Endothelial cell (in vitro differentiated cells): ENCODE results near the gene ST7L. TPM values are rescaled to one million over a fixed set of nuclear protein-coding genes. Genes with fewer than 3 reads are reported as not detected.

Experiments
- DNase-seq: peaks from one replicate; pipeline ENCODE4 v3.0.0; 2021; ENCODE audit warnings: low spot score
- H3K27ac Mint-ChIP-seq: one replicate; pipeline ENCODE4 v1.8.0; 2021; ENCODE audit warnings: mixed read lengths, inconsistent platforms; ENCODE audit not compliant: unreplicated experiment
- H3K27me3 Mint-ChIP-seq: one replicate; pipeline ENCODE4 v1.8.0; 2021; ENCODE audit warnings: mild to moderate bottlenecking, moderate library complexity, mixed read lengths, inconsistent platforms; ENCODE audit not compliant: unreplicated experiment
- H3K36me3 Mint-ChIP-seq: one replicate; pipeline ENCODE4 v1.8.0; 2021; ENCODE audit warnings: mild to moderate bottlenecking, low read depth, mixed read lengths, inconsistent platforms; ENCODE audit not compliant: unreplicated experiment
- H3K4me1 Mint-ChIP-seq: one replicate; pipeline ENCODE4 v1.8.0; 2021; ENCODE audit warnings: mild to moderate bottlenecking, mixed read lengths, inconsistent platforms; ENCODE audit not compliant: unreplicated experiment
- H3K4me3 Mint-ChIP-seq: one replicate; pipeline ENCODE4 v1.8.0; 2021; ENCODE audit warnings: mild to moderate bottlenecking, mixed read lengths, inconsistent platforms; ENCODE audit not compliant: unreplicated experiment
- H3K9me3 Mint-ChIP-seq: one replicate; pipeline ENCODE4 v1.8.0; 2021; ENCODE audit warnings: mixed read lengths, inconsistent platforms; ENCODE audit not compliant: unreplicated experiment
- CTCF ChIP-seq: fragments of 200-600 bp; sonication (generic); IDR thresholded peaks from one replicate; pipeline ENCODE4 v1.5.0; 2021; ENCODE audit warnings: antibody characterized with exemption; ENCODE audit not compliant: unreplicated experiment
- total RNA-seq: library from RNA; stranded (reverse); fragmentation: NEBNext Ultra II Directional; extraction: Animal tissue kit (Norgen Biotek cat#: 25700); gene quantifications from one replicate; pipeline ENCODE4 v1.2.1, GENCODE V29; 2021; ENCODE audit not compliant: unreplicated experiment

ST7L gene
- total RNA-seq, 1 donor from 2014 or later: 14.3 TPM

DNA sequence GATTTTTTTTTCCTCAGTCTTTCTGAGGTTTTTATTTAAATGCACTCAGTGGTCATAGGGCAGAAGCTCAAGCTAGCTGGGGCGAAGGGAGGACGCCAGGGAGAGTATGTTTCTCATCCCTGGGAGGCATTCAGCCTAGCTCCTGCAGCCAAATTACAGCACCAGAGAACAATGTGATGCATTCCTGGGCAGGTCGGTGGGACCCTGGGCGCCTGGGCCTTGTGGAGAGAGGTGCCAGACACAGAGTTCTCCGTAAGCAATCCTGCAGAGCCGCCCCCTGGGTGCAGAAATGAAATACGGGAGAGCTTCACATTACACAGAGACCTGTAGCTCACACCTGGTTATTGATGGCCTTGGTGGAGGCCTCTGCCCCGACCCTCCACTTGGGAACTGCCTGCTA, 94.7 kb downstream of the ST7L start:
- DNase-seq: no peak
- no peak overlapping the region for H3K4me3 Mint-ChIP-seq
- H3K27me3 Mint-ChIP-seq: no peaks in the 10 kb centered on the region
- no peaks in the 10 kb centered on the region for H3K9me3 Mint-ChIP-seq
- H3K27ac Mint-ChIP-seq: no peak overlapping the region
- H3K4me1 Mint-ChIP-seq: peaks cover 3% of the 10 kb centered on the region
- H3K36me3 Mint-ChIP-seq: peaks cover 6% of the 10 kb centered on the region
- TF ChIP-seq CTCF: no peak

- peaks cover 3% of the 10 kb centered on the region for H3K4me1 Mint-ChIP-seq
- peak overlapping the region; percentile 18 for H3K4me3 Mint-ChIP-seq
- no peak overlapping the region for H3K27ac Mint-ChIP-seq
- no peaks in the 10 kb centered on the region for H3K9me3 Mint-ChIP-seq
- no peak for DNase-seq
- no peak for TF ChIP-seq CTCF
- H3K36me3 Mint-ChIP-seq: peaks cover 6% of the 10 kb centered on the region
- H3K27me3 Mint-ChIP-seq: no peaks in the 10 kb centered on the region
Observed at GRCh38 chr1:112522621-112523020, 96.3 kb downstream of the ST7L start.

GRCh38 chr1:112520166-112520565, 98.8 kb downstream of the ST7L start:
- Mint-ChIP-seq H3K9me3 (no peaks in the 10 kb centered on the region), H3K4me1 (peaks cover 9% of the 10 kb centered on the region), H3K36me3 (peaks cover 6% of the 10 kb centered on the region), H3K27ac (no peak overlapping the region), H3K27me3 (peaks cover 5% of the 10 kb centered on the region), H3K4me3 (no peak overlapping the region)
- no peak for TF ChIP-seq CTCF
- no peak for DNase-seq

DNA sequence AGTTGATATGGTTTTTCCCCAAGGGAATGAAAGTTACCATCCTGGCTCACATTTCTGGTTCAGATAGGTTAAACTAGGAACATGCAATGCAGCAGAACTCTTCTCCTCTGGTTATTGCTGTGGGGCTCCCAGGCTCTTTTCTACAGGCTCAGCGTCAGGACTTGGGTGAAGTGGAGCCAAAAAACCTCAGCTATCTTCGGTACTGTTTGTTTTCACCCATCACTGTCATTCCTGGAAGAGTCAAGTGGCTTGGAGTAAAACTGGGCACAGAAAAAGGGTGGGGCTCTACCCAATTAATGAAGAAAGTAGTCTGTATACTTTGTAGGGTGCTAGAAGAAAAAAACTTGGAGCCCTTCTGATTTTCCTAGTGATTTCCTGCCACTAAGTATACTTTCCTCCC, 100.8 kb downstream of the ST7L start:
- no peak for TF ChIP-seq CTCF
- Mint-ChIP-seq H3K9me3 (no peaks in the 10 kb centered on the region), H3K4me3 (no peak overlapping the region), H3K36me3 (no peaks in the 10 kb centered on the region), H3K27me3 (peaks cover 6% of the 10 kb centered on the region), H3K4me1 (peaks cover 6% of the 10 kb centered on the region), H3K27ac (no peak overlapping the region)
- DNase-seq: no peak

DNA sequence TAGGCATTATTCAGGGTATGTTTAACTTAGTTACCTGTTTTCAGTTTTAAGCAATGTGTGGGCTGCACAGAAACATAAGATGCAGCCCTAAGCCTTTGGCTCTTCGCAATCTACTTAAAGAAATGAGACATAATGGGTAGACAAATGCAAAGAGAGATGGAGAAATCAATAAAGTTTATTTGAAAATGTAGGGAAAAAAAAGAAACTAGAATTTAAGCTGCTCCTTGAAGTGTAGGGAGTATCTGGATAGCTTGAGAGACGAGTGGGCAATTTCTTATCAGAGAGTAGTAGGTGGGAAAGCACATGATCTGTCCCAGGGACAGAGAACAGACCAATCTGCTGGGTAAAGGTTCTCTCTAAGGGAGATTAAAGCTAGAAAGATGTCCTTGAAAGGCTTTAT, 101.3 kb downstream of the ST7L start:
- no peak for DNase-seq
- no peaks in the 10 kb centered on the region for H3K36me3 Mint-ChIP-seq
- H3K27ac Mint-ChIP-seq: no peak overlapping the region
- peaks cover 7% of the 10 kb centered on the region for H3K4me1 Mint-ChIP-seq
- no peaks in the 10 kb centered on the region for H3K9me3 Mint-ChIP-seq
- peaks cover 6% of the 10 kb centered on the region for H3K27me3 Mint-ChIP-seq
- peak overlapping the region; percentile 2 for H3K4me3 Mint-ChIP-seq
- no peak for TF ChIP-seq CTCF
